Sigmoid colon (tissue), 4 donors: ENCODE data around the gene KCNA10.

ENCODE experiments used
- EP300 ChIP-seq, 4 donors: sonication (generic); formaldehyde crosslinking; IDR thresholded peaks; one replicate each; pipeline ENCODE4 v1.6.1; 2017; ENCODE audit warnings: antibody characterized with exemption in 4 of 4
- POLR2A ChIP-seq, 2 donors: fragments of 450-650 bp; IDR thresholded peaks; one replicate each; pipeline ENCODE4 v1.6.1; 2016; ENCODE audit warnings: antibody characterized with exemption in 2 of 2, mild to moderate bottlenecking in 2 of 2, moderate library complexity in 2 of 2

- TF ChIP-seq EP300 (IDR thresholded peaks at IDR 0.05) (no peak), POLR2A (IDR thresholded peaks at IDR 0.05) (no peak)
Measured at GRCh38 chr1:110509655-110510054, 9.3 kb downstream of the KCNA10 start.
